Measurements from ENCODE around the gene ABCB11.
"Not testable (repeated sequence)": the region's sequence is repeated elsewhere in the genome, so short reads cannot be mapped to it uniquely, and the experiment has no call there.

Gene ABCB11

DNA sequence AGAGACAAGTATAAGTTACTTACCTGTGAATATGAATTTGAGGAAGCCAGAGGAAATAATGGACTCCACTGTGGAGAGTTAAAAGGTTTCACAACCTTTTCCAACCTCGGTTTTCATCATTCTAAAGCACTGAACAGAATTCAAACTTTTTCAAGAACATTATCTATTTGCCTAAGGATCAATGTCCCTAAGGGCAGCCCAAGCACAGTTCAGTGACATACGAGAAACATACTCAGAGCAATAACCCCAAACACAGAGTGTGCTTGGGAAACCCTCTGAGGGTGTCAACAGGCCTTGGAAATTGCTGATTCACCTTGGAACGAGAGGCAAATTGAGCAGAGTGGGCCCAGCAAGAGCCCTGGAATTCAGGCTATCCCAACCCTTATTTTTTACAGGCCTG is at the start of gene ABCB11:
ABCB11 (minus strand) TSS at position 123 of the 400 bp plus-strand sequence. CDS start 13,199 bp downstream, outside the sequence.
- DNase-seq (ENCODE audit: low read depth in 2 of 3, low spot score in 2 of 3), result no peak

DNA sequence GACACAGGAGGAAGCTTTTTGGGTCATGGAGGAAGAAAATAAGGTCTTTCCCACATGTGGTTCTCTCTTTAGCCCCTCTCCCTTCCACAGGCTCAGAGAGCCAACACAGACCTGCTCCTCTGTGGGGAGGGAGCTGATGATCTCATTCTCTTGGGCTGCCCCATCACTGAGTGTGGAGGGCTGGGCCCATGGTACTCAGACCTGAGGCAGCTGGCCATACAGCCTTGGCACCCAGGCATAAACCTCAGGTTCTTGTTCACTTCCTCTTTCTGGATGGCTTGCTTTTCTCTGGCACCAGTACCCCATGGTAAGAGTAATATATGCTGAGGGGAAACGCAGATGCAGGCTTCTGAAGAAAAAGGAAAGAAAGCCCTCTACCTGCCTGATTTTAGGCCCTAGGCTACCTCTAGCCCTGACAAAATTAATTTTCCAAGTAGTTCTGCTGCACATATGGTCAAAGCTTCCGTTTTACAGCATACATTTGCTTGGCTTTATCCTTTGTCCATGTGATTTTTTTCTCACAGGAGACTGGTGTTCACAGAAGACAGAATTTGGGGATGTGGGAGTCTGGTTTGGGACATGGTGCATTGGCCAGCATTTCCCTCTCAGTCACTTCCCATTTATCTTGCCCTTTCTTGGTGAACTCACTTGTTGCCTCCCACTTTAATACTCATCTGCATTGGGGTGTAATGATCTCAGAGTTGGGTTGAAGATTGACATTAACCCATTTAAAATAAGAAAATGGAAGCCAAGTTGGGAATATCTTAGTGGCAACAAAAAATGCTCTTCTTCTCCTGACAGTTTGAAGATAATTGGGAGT is 49.3 kb upstream of the ABCB11 start:
- no peak for DNase-seq (ENCODE audit: low read depth in 2 of 3, low spot score in 2 of 3)

DNA sequence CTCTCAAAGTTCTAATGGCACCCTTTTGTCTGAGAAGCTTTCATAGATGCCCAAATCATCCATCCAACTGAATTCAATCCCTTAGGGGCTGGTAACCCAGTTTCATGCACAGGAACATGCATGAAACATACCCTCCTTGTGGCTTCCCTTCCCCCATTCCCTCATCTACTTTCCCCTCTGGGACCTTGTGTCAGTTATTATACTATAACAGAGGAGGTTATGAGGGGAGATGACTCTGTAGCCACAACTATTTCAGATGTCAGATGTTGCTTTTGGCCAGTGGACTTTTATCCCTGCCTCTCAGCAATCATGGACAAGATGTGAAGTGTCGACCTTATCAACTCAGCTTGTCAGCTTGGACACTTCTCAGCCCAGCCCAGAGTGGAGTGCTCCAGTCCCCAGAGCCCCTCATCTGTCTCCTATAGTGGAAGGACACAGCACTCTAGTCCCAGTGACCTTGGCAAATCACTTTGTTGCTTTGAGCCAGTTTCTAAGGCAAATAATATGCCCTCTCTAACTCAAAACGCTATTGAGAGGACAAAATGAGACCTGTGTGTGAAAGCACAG is 46.6 kb upstream of the ABCB11 start:
- no peak for DNase-seq (ENCODE audit: low read depth in 2 of 3, low spot score in 2 of 3)

DNA sequence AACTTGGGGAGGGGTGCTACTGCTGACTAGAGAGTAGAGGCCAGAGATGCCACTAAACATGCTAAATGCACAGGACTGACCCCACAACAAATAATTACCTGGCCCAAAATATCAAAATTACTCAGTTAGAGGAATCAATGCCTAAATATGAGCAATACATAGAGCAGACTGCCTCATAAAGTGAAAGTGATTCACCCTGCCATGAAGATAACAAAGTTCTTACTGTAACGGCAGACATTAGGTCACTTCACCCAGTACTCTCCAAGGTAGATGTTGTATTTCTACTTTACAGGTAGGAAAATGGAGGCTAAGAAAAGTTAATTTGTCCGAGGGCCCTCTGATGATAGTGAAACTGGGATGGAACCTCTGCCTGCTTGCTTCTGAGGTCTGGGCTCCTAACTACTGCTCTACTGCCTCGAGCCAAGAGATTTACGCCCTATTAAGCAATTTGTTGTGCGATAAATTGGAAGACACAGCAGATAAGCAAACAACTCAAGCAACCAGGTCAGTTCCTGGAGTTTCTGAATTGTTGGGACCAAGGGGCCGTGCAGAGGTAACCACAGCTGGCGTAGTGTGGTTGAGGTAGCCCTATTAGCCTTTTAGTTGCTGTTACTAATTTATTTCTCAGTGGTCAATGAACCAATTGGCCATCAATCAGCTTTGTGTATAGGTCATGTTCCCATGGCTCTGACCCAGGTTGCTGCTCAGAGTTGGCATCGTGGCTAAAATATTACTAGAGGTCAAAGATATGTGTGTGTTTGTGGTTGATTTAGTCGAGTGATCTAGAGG is 43.0 kb upstream of the ABCB11 start:
- DNase-seq (ENCODE audit: low read depth in 2 of 3, low spot score in 2 of 3), result no peak

DNA sequence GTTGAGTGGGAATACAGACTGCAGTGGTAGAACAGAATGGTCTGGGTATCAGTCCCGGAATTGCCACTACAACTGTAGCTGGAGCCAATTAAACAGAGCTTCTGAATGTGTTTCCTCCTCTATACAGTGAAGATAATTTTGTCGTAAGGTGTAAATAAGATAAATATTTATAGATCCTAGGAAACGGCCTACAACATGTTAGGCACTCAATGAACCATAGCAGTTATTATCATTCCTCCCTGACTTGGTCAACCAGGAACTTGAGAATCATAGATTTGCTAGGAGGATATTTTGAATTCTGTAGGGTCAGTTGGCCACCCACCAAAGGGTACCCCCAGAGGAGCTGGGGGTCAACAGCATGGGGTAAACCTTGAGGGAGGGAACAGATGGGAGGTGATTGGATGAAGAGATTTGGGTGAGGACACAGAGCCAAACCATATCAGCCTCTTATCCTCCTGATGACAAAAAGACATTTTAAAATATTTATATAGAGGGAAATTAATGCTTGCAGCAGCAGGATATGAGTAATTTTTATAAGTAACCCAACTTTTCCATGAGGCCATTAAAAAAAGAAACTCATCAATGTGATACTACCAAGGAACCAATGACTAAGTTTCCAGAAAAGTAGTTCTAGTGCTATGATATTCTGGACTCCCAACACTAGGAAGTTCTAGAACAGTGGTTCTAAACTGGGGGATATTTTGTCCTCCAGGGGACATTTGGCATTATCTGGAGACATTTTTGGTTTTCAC is 42.3 kb upstream of the ABCB11 start:
- DNase-seq (ENCODE audit: low read depth in 2 of 3, low spot score in 2 of 3), result no peak

DNA sequence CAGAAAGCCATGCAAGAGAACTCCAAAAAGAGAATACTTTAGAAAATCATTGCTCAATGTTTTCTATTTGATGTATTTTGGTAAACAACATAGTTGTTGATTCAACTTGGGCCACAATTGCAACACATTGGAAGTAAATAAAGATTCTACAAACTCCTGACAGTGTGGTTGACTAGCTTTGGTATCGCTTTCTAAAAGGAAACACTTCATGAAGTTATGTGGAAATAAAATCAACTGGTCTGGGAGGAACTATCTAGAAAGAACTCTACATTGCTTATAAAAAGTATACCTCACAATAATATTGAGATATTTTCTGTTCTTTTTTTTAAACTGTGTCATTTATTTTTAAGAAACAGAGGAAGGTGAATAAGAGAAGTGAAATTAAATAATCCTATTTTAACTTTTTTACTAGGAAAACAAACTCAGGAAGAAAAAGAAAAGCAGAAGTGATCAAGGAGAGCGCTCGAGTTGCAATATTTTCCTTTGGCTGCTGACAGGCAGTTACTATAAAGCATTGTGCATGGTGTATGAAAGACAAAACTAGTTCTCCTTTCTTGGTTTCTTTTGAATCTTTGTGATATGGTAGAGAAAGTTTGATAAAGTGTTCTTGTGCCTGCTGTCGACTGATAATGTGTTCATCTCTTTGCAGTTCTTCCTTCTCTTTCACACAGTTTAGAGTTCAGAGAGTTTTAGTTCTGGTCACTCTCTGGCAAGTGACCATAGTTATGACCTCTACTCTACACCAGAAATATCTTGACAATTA is 41.2 kb upstream of the ABCB11 start:
- no peak for DNase-seq (ENCODE audit: low read depth in 2 of 3, low spot score in 2 of 3)

DNA sequence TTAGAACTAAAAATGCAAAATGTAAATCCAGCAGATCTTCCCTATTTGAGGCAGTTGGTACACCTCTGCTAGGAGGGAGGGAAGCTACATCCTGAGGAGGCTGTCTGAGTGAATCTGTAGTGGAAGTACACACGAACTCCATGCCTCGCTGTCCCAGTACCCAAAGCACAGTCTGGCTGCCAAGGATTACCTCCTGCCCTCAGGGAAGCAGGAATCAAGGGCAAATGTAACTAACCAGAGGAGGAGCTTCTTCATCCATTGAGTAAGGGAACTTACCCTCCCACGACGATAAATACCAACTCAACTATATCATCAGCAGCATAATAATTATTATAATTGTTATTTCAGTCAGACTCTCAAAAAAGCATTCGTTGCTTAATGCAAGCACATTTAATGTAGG is 40.3 kb upstream of the ABCB11 start:
- no peak for DNase-seq (ENCODE audit: low read depth in 2 of 3, low spot score in 2 of 3)

DNA sequence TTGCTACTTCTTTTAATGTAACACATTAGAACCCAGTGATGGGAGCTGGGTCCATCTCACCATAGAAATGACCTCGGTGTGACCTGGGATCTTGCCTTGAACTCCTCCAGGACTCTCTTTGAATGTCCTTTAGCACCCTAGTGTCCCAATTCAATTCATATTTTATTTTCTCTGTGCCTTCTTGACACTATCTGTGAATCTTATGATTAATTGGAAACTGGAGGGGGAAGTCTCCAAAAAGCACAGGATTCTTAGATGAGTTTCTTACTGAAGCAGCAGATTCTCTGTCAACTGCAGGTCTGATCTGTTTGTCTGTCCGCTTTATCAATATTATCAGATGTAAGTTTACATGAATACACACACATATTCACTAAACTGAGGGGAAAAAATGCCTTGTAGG is 38.7 kb upstream of the ABCB11 start:
- no peak for DNase-seq (ENCODE audit: low read depth in 2 of 3, low spot score in 2 of 3)

DNA sequence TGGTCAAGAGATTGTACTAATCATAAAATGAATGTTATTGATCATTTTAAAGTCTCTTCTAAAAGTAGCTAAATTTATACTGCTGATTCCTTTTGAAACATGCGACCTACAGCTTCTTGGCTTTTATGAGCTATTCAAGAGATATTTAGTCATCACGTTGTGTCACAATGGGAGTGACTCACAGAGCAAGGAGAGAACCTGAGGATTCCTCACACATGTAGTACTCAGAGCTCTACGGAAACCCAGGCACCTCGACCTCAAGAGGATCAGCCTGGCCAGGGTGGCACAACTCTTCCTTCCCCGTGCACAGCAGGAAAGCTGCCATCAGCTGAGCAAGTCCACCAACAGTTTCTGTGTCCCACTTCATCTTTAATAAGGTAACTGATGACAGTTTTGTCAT is 38.2 kb upstream of the ABCB11 start, which contains the start of gene DHRS9:
DHRS9 (plus strand) TSS at position 223 of the 400 bp plus-strand sequence. CDS start 12,019 bp downstream, outside the sequence.
- DNase-seq (ENCODE audit: low read depth in 2 of 3, low spot score in 2 of 3), result peak in 1 of 3 experiments; percentile 8

DNA sequence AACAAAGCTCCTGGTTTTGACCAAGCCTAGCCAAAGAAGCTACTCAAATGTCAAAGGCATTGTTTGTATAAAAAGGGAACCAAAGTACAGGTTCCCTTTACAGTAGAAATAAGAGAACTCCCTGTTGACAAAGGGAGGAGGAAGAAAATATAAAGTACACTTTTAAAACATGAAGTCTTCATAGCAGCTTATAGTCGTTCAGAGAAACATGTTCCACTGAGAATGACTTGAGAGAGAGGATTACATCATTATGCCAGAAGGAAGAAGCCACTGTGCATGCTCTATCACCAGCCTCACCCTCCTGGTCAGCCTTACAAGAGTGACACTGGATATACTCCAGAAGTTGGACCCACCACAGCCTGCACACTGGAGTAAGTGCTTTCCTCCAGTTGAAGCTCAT is 35.8 kb upstream of the ABCB11 start:
- DNase-seq (ENCODE audit: low read depth in 2 of 3, low spot score in 2 of 3), result no peak

DNA sequence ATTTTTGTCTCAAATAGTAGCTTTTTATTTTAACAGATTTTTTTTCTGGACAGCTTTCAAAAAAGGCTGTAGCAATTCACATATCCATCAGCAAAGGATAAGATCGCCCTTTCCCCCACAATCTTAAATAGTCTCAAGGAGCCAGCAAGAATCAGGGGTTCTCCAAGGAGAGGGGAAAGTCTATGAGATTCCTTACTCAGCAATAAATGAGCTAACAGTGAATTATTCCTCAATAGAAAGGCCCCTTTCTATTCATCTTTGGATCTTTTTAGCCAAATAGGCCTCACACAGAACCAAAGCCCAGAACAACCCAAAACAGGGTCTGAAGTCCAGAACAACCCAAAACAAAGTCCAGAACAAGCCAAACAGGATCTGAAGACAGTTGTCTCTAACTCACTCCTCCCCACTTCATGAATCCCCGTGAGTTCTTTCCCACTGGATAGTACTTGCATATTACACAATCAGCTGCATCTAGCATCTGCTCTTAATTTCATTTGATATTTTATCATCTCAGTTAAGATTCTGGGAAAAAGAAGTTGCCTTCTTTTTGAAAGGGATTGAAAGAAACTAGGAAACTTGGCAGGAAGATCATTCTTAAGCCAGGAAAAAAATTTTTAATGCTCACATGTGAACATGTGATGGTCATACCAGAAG is 34.9 kb upstream of the ABCB11 start:
- no peak for DNase-seq (ENCODE audit: low read depth in 2 of 3, low spot score in 2 of 3)

DNA sequence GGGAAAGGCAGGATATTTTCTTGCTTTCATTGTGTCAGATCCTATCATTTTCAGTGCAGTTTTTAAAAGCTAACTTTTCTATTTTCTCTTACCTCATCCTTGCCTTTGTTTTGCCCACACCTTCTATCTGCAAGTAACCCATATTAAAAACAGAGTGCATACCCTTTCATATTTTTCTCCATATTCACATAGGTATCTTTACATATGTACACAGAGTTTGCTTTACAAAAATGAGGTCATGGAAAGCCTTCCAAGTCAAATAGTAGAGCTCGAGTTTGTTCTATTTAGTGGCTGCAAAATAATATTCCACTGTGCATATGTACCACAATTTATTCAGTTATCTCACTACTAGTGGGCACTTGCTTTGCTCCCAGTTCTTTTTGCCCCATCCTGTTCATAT is 34.3 kb upstream of the ABCB11 start:
- DNase-seq (ENCODE audit: low read depth in 2 of 3, low spot score in 2 of 3), result no peak

DNA sequence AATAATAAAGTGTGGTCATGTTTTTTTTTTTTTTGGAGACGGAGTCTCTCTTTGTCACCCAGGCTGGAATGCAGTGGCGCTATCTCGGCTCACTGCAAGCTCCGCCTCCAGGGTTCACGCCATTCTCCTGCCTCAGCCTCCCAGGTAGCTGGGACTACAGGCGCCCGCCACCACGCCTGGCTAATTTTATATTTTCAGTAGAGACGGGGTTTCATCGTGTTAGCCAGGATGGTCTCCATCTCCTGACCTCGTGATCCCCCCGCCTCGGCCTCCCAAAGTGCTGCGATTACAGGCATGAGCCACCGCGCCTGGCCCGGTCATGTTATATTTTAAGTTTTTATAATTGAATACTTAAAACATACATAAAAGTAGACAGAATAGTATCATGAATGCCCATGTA is 33.1 kb upstream of the ABCB11 start:
- DNase-seq (ENCODE audit: low read depth in 2 of 3, low spot score in 2 of 3), result not testable (repeated sequence)

DNA sequence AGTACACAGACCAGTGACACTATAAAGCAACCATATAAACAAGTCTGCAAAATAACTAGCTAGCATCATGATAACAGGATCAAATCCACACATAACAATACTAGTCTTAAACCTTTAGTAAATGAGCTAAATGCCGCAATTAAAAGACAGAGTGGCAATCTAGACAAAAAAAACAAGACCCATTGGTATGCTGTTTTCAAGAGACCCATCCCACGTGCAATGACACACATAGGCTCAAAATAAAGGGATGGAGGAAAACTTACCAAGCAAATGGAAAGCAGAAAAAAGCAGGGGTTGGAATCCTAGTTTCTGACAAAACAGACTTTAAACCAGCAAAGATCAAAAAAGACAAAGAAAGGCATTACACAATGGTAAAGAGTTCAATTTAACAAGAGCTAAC is 23.5 kb upstream of the ABCB11 start:
- not testable (repeated sequence) for DNase-seq (ENCODE audit: low read depth in 2 of 3, low spot score in 2 of 3)

DNA sequence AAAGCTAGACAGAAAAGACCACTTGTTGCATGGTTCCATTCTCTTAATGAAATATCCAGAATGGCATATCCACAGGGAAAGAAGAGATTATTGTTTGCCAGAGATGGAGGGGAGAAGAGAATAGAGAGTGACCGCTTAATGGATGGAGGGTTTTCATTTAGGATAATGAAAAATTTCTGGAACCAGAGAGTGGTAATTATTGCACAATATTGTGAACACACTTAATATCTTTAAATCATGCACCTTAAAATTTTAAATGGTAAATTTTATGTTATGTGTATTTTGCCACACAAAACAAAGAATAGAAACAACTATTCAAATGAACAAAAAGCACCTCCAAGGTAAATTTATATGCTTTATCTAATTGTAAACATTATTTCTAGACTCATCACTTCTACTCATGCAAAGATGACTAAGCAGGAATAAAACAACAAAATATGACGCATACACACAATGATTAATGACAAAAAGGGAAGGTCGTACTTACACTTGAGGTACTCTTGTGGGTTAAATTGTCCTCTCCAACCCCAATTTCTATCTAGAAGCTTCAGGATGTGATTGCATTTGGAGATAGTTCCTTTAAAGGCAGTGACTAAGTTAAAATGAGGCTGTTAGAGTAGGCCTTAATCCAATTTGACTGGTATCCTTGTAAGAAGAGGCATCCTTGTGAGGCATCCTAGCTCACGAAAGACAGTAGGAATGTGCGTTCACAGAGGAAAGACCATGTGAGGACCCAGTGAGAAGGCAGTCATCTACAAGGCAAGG is 19.5 kb upstream of the ABCB11 start:
- DNase-seq (ENCODE audit: low read depth in 2 of 3, low spot score in 2 of 3), result no peak

DNA sequence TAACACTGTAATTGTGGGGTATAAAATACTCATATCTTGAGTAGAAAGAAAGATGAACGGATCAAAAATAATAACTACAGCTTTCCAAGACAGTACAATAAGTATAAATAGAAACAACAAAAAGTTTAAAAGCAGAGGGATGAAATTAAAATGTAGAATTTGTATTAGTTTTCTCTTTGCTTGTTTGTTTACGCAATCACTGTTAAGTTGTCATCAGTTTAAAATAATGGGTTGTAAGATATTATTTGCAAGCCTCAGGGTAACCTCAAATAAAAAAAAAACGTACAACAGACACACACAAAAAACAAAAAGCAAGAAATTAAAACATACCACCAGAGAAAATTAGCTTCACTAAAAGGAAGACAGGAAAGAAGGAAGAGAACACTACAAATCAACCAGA is 18.0 kb upstream of the ABCB11 start:
- DNase-seq (ENCODE audit: low read depth in 2 of 3, low spot score in 2 of 3), result no peak

DNA sequence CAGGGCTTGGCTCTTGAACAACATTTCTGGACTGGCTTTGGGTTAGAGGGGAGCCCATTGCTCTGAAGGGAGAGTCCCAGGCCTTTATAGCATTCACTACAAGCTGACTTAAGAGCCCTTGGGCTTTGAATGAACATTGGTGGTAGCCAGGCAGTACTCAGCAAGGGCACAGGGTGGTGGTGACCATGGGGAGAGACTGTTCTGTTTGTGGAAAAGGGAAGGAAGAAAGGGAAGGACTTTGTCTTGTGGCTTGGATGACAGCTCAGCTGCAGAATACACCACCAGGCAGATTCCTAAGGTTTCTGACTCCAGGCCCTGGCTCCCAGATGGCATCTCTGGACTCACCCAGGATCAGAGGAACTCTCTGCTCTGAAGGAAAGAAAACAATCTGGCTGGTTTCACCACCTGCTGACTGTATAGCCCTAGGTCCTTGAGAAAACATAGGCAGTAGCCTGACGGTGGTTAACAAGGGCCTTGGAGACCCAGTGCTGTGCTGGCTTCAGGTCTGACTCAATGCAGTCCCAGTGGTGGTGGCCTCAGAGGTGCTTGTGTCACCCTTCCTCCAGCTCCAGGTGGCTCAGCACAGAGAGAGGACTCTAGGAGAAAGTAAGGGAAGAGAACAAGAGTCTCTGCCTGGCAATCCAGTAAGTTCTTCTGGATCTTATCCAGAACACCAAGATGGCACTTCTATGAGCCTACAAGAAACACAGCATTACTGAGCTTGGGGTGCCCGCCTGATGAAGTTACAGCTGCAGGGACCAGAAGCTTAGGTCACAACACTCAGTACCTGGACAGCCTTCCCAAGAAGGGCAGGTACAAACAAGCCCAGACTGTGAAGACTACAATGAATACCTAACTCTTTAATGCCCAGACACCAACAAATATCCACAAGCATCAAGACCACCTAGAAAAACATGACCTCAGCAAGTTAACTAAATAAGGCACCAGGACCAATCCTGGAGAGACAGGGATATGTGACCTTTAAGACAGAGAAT is 16.4 kb upstream of the ABCB11 start:
- no peak for DNase-seq (ENCODE audit: low read depth in 2 of 3, low spot score in 2 of 3)
